ENCODE measurements around the gene PKIG. TPM values are rescaled to one million over a fixed set of nuclear protein-coding genes. Genes with fewer than 3 reads are reported as not detected.

The PKIG gene
- total and polyA plus RNA-seq, 9 of the 15 experiments (the other 6 are each of a cell fraction or from before 2014, with no cell fraction given) = 0.13 to 7.0 (median 4.7) TPM

DNA sequence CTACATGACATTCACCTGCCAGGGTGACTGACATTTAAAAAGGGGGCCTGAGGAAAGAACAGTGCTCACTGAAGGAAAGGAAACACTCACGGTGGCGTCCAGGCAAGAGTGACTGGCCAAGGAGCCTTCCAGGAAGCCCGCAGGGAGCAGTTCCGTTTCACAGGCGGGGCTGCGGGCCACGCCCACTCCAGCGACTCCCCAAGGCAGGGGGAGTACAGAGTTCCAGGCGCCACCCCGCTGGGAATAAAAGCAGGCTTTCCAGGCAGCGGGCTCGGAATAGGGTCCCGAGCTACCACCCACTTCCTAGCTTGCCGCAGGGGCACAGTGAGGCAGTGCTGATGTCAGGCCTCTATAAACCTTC lies 34.2 kb downstream of the PKIG start (continued):
- TF ChIP-seq HMGN3 (IDR thresholded peaks at IDR 0.05; ENCODE audit: borderline replicate concordance, extremely low read depth, insufficient read length, low read depth, low read length) (no peak), ZNF408 (CRISPR knock-in tag; IDR thresholded peaks at IDR 0.05; ENCODE audit: low read depth) (no peak), RUNX1 (IDR thresholded peaks at IDR 0.05; ENCODE audit: low read depth) (no peak), RBM25 (IDR thresholded peaks at IDR 0.05; ENCODE audit: low read depth, low read length, severe bottlenecking) (no peak), CXXC5 (CRISPR knock-in tag; IDR thresholded peaks at IDR 0.05) (peak; percentile 36; the same call in 1 of the 2 replicates), GABPB1 (CRISPR knock-in tag; IDR thresholded peaks at IDR 0.05) (no peak), DIDO1 (tag; IDR thresholded peaks at IDR 0.05; ENCODE audit: low read depth) (no peak), RFX5 (IDR thresholded peaks at IDR 0.05; ENCODE audit: low read depth, low read length) (no peak), KLF13 (tag; IDR thresholded peaks at IDR 0.05; ENCODE audit: borderline replicate concordance, low read depth) (peak; percentile 85; the same call in 1 of the 2 replicates), FOXJ2 (tag; IDR thresholded peaks at IDR 0.05) (no peak), RBFOX2 (IDR thresholded peaks at IDR 0.05; ENCODE audit: low read depth, low read length) (peak; percentile 54), FUS (optimal IDR thresholded peaks at IDR 0.05; ENCODE audit: low read depth, low read length) (no peak), PTBP1 (IDR thresholded peaks at IDR 0.05; ENCODE audit: low read depth, low read length) (no peak), POLR2AphosphoS5 (IDR thresholded peaks at IDR 0.05; ENCODE audit: control insufficient read depth, insufficient read depth, low read depth, low read length) (no peak)
- TF ChIP-seq, protein P1, sequence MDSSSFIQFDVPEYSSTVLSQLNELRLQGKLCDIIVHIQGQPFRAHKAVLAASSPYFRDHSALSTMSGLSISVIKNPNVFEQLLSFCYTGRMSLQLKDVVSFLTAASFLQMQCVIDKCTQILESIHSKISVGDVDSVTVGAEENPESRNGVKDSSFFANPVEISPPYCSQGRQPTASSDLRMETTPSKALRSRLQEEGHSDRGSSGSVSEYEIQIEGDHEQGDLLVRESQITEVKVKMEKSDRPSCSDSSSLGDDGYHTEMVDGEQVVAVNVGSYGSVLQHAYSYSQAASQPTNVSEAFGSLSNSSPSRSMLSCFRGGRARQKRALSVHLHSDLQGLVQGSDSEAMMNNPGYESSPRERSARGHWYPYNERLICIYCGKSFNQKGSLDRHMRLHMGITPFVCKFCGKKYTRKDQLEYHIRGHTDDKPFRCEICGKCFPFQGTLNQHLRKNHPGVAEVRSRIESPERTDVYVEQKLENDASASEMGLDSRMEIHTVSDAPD (CRISPR knock-in tag; IDR thresholded peaks at IDR 0.05) = no peak
- TF ChIP-seq, protein P2, sequence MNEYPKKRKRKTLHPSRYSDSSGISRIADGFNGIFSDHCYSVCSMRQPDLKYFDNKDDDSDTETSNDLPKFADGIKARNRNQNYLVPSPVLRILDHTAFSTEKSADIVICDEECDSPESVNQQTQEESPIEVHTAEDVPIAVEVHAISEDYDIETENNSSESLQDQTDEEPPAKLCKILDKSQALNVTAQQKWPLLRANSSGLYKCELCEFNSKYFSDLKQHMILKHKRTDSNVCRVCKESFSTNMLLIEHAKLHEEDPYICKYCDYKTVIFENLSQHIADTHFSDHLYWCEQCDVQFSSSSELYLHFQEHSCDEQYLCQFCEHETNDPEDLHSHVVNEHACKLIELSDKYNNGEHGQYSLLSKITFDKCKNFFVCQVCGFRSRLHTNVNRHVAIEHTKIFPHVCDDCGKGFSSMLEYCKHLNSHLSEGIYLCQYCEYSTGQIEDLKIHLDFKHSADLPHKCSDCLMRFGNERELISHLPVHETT (CRISPR knock-in tag; conservative IDR thresholded peaks at IDR 0.05 in 1 of 2, IDR thresholded peaks at IDR 0.05 in 1 of 2) = no peak
- TF ChIP-seq, protein P3, sequence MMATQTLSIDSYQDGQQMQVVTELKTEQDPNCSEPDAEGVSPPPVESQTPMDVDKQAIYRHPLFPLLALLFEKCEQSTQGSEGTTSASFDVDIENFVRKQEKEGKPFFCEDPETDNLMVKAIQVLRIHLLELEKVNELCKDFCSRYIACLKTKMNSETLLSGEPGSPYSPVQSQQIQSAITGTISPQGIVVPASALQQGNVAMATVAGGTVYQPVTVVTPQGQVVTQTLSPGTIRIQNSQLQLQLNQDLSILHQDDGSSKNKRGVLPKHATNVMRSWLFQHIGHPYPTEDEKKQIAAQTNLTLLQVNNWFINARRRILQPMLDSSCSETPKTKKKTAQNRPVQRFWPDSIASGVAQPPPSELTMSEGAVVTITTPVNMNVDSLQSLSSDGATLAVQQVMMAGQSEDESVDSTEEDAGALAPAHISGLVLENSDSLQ (IDR thresholded peaks at IDR 0.05) = peak; percentile 91
- TF ChIP-seq, protein P4, sequence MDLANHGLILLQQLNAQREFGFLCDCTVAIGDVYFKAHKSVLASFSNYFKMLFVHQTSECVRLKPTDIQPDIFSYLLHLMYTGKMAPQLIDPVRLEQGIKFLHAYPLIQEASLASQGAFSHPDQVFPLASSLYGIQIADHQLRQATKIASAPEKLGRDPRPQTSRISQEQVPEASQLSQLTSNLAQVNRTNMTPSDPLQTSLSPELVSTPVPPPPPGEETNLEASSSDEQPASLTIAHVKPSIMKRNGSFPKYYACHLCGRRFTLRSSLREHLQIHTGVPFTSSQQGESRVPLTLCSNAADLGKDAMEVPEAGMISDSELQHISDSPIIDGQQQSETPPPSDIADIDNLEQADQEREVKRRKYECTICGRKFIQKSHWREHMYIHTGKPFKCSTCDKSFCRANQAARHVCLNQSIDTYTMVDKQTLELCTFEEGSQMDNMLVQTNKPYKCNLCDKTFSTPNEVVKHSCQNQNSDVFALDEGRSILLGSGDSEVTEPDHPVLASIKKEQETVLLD (IDR thresholded peaks at IDR 0.05) = no peak
- TF ChIP-seq, protein P5, sequence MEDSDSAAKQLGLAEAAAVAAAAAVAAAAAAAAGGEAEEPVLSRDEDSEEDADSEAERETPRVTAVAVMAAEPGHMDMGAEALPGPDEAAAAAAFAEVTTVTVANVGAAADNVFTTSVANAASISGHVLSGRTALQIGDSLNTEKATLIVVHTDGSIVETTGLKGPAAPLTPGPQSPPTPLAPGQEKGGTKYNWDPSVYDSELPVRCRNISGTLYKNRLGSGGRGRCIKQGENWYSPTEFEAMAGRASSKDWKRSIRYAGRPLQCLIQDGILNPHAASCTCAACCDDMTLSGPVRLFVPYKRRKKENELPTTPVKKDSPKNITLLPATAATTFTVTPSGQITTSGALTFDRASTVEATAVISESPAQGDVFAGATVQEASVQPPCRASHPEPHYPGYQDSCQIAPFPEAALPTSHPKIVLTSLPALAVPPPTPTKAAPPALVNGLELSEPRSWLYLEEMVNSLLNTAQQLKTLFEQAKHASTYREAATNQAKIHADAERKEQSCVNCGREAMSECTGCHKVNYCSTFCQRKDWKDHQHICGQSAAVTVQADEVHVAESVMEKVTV (CRISPR knock-in tag; IDR thresholded peaks at IDR 0.05) = no peak
- TF ChIP-seq, protein P6, sequence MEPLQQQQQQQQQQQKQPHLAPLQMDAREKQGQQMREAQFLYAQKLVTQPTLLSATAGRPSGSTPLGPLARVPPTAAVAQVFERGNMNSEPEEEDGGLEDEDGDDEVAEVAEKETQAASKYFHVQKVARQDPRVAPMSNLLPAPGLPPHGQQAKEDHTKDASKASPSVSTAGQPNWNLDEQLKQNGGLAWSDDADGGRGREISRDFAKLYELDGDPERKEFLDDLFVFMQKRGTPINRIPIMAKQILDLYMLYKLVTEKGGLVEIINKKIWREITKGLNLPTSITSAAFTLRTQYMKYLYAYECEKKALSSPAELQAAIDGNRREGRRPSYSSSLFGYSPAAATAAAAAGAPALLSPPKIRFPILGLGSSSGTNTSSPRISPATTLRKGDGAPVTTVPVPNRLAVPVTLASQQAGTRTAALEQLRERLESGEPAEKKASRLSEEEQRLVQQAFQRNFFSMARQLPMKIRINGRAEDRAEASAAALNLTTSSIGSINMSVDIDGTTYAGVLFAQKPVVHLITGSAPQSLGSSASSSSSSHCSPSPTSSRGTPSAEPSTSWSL (CRISPR knock-in tag; IDR thresholded peaks at IDR 0.05; ENCODE audit: borderline replicate concordance) = no peak

Measured in K562 (cell line).